Fibroblast of mammary gland (primary cell): ENCODE results near the gene ACVR1B.
"Not testable (repeated sequence)": the region's sequence is repeated elsewhere in the genome, so short reads cannot be mapped to it uniquely, and the experiment has no call there.

Experiments used
- DNase-seq: peaks from one replicate; pipeline ENCODE4 v3.0.0-alpha.2; 2010; ENCODE audit warnings: low read depth
- H3K4me3 ChIP-seq: 2 replicates; pipeline ENCODE4 v1.5.1; 2011; ENCODE audit warnings: low read depth, mild to moderate bottlenecking, low read length, moderate library complexity; ENCODE audit not compliant: control insufficient read depth
- TF ChIP-seq, protein P1 (sequence below): conservative IDR thresholded peaks from 2 replicates; pipeline ENCODE4 v1.5.1; 2011; ENCODE audit warnings: low read depth, low read length, inconsistent platforms; ENCODE audit not compliant: control insufficient read depth, insufficient read depth

Gene ACVR1B

GRCh38 chr12:51975196-51975595, 23.7 kb downstream of the ACVR1B start:
- TF ChIP-seq, protein P1, sequence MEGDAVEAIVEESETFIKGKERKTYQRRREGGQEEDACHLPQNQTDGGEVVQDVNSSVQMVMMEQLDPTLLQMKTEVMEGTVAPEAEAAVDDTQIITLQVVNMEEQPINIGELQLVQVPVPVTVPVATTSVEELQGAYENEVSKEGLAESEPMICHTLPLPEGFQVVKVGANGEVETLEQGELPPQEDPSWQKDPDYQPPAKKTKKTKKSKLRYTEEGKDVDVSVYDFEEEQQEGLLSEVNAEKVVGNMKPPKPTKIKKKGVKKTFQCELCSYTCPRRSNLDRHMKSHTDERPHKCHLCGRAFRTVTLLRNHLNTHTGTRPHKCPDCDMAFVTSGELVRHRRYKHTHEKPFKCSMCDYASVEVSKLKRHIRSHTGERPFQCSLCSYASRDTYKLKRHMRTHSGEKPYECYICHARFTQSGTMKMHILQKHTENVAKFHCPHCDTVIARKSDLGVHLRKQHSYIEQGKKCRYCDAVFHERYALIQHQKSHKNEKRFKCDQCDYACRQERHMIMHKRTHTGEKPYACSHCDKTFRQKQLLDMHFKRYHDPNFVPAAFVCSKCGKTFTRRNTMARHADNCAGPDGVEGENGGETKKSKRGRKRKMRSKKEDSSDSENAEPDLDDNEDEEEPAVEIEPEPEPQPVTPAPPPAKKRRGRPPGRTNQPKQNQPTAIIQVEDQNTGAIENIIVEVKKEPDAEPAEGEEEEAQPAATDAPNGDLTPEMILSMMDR, result no peak
- no peak overlapping the region for H3K4me3 ChIP-seq
- DNase-seq, result no peak

- DNase-seq, result peak; percentile 89
- TF ChIP-seq, protein P1, result no peak
These were observed 25.1 kb downstream of the ACVR1B start for GRCh38 chr12:51976376-51977160.

DNA sequence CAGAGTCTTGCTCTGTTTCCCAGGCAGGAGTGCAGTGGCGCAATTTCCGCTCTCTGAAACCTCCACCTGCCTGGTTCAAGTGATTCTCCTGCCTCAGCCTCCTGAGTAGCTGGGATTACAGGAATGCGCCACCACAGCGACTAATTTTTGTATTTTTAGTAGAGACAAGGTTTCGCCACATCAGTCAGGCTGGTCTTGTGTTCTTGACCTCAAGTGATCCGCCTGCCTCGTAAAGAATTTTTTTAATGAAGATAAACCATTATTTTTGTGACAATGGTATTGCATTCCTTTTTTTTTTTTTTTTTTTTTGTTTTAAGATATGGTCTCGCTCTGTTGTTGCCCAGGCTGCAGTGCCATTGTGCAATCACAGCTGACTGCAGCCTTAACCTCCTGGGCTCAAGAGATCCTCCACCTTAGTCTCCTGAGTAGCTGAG, 25.8 kb downstream of the ACVR1B start:
- peak; percentile 31 for DNase-seq

More at GRCh38 chr12:51976376-51977160, 25.1 kb downstream of the ACVR1B start:
- H3K4me3 ChIP-seq, result no peak overlapping the region

DNA sequence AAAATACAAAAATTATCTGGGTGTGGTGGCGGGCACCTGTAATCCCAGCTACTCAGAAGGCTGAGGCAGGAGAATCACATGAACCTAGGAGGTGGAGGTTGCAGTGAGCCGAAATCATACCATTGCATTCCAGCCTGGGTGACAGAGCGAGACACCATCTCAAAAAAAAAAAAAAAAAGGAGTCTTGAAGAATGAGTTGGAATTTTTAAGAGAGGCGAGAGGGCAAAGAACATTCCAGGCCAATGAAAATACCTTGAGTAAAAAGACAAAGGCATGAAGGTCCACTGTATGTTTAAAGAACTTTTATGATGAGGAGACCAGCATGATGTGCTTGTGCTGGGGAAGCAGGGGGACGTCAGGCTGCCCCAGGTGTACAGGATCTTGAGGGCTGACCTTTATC, 27.8 kb downstream of the ACVR1B start:
- not testable (repeated sequence) for H3K4me3 ChIP-seq, DNase-seq

More for the DNA sequence above, 25.8 kb downstream of the ACVR1B start:
- TF ChIP-seq, protein P1, result no peak
- H3K4me3 ChIP-seq, result no peak overlapping the region

- H3K4me3 ChIP-seq, result no peak overlapping the region
- DNase-seq, result peak; percentile 58
- TF ChIP-seq, protein P1, result peak; percentile 97
These were observed 28.7 kb downstream of the ACVR1B start for GRCh38 chr12:51980051-51980808.

DNA sequence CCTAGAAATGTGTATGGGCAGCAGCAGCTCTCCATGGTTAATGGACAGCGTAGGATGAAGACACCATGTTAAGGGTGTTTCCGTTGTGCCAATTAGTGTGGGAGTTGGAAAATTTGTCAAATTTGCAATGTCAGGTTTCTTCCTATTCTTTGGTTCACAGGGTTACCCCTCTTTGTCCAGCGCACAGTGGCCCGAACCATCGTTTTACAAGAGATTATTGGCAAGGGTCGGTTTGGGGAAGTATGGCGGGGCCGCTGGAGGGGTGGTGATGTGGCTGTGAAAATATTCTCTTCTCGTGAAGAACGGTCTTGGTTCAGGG, 29.3 kb downstream of the ACVR1B start:
- H3K4me3 ChIP-seq, result no peak overlapping the region
- DNase-seq, result no peak
- TF ChIP-seq, protein P1, result no peak

DNA sequence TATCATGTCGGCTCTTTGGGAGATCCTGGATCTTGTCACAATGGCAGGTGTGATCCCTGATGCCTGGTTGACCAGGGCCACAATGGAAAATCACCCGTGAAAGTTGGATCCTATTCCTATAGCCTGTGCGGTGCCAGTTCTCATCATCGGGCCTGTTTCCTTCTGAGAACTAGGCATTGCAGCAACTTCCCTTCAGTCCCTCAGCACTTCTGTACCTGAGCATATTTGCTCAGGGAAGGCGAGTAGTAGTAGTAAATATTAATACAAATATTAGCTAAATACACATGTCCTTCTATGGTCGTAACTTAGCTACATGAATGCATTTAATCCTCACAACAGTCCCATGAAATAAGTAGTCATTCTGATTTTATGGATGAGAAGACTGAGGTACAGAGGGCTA, 33.2 kb downstream of the ACVR1B start:
- H3K4me3 ChIP-seq, result no peak overlapping the region
- TF ChIP-seq, protein P1, result no peak
- DNase-seq, result no peak
